MM.1S (cell line): ENCODE data around the gene PANK2.

Experiments used
- DNase-seq: peaks from one replicate; pipeline ENCODE4 v3.0.0-alpha.2; 2015
- H2AFZ ChIP-seq: fragments of 300-600 bp; sonication (generic); 2 replicates; pipeline ENCODE4 v1.6.0; 2016; ENCODE audit warnings: antibody characterized with exemption, low read length
- H3F3A ChIP-seq: fragments of 300-600 bp; sonication (generic); 2 replicates; pipeline ENCODE4 v1.6.1; 2016; ENCODE audit warnings: mild to moderate bottlenecking, antibody characterized with exemption, low read length, moderate library complexity, mixed read lengths; ENCODE audit not compliant: insufficient read depth
- H3K27ac ChIP-seq: fragments of 300-600 bp; sonication (generic); 2 replicates; pipeline ENCODE4 v1.5.1; 2016; ENCODE audit warnings: mild to moderate bottlenecking, low read length
- H3K27me3 ChIP-seq: fragments of 300-600 bp; sonication (generic); replicated peaks from 2 replicates; pipeline ENCODE4 v1.6.0; 2016; ENCODE audit warnings: low read length; ENCODE audit not compliant: insufficient read depth
- H3K36me3 ChIP-seq: fragments of 300-600 bp; sonication (generic); replicated peaks from 2 replicates; pipeline ENCODE4 v1.6.1; 2016; ENCODE audit warnings: mild to moderate bottlenecking, low read length, mixed read lengths; ENCODE audit not compliant: insufficient read depth
- H3K4me1 ChIP-seq: fragments of 300-600 bp; sonication (generic); 2 replicates; pipeline ENCODE4 v1.6.1; 2016; ENCODE audit warnings: low read length, mixed read lengths
- H3K4me2 ChIP-seq: fragments of 300-600 bp; sonication (generic); 2 replicates; pipeline ENCODE4 v1.6.0; 2016; ENCODE audit warnings: low read depth, low read length
- H3K4me3 ChIP-seq: fragments of 300-600 bp; sonication (generic); 2 replicates; pipeline ENCODE4 v1.5.1; 2016; ENCODE audit warnings: low read length, mixed read lengths
- H3K79me2 ChIP-seq: fragments of 300-600 bp; sonication (generic); 2 replicates; pipeline ENCODE4 v1.6.1; 2016; ENCODE audit warnings: mixed run types, low read length, mixed read lengths
- H3K9ac ChIP-seq: fragments of 300-600 bp; sonication (generic); 2 replicates; pipeline ENCODE4 v1.6.1; 2016; ENCODE audit warnings: low read length, mixed read lengths
- H3K9me2 ChIP-seq: fragments of 300-600 bp; sonication (generic); replicated peaks from 2 replicates; pipeline ENCODE4 v1.6.1; 2016; ENCODE audit warnings: mild to moderate bottlenecking, low read length, mixed read lengths; ENCODE audit not compliant: insufficient read depth
- H3K9me3 ChIP-seq: fragments of 300-600 bp; sonication (generic); replicated peaks from 2 replicates; pipeline ENCODE4 v1.6.1; 2016; ENCODE audit warnings: mild to moderate bottlenecking, low read length, mixed read lengths; ENCODE audit not compliant: insufficient read depth
- H4K20me1 ChIP-seq: fragments of 300-600 bp; sonication (generic); 2 replicates; pipeline ENCODE4 v1.6.1; 2016; ENCODE audit warnings: mild to moderate bottlenecking, low read length, moderate library complexity, mixed read lengths; ENCODE audit not compliant: insufficient read depth
- CTCF ChIP-seq: fragments of 300-600 bp; sonication (generic); IDR thresholded peaks from 2 replicates; pipeline ENCODE4 v1.5.1; 2016; ENCODE audit warnings: antibody characterized with exemption, low read length, mixed read lengths
- EZH2 ChIP-seq: fragments of 300-600 bp; sonication (generic); optimal IDR thresholded peaks from 2 replicates; pipeline ENCODE3; 2017; ENCODE audit warnings: low read depth, mild to moderate bottlenecking, antibody characterized with exemption, low read length, mixed read lengths
- EZH2phosphoT487 ChIP-seq: fragments of 300-600 bp; sonication (generic); IDR thresholded peaks from 2 replicates; pipeline ENCODE4 v1.6.1; 2018; ENCODE audit warnings: antibody characterized with exemption, low read length

PANK2 gene

GRCh38 chr20:3914446-3914845, 25.3 kb downstream of the PANK2 start:
- no peaks in the 10 kb centered on the region for H3K9me3 ChIP-seq
- TF ChIP-seq EZH2: no peak
- no peak for TF ChIP-seq EZH2phosphoT487
- no peak for TF ChIP-seq CTCF
- no peak for DNase-seq
- no peak overlapping the region for H3K4me3 ChIP-seq
- no peaks in the 10 kb centered on the region for H3K27me3 ChIP-seq
- H3K36me3 ChIP-seq: peaks cover 4% of the 10 kb centered on the region; the same call in 1 of the 2 replicates
- no peak overlapping the region for H2AFZ ChIP-seq
- peaks cover 86% of the 10 kb centered on the region for H3K79me2 ChIP-seq
- H3K4me1 ChIP-seq: no peaks in the 10 kb centered on the region
- H3K4me2 ChIP-seq: no peak overlapping the region
- H3K9ac ChIP-seq: no peak overlapping the region
- no peak overlapping the region for H3K27ac ChIP-seq
- H3K9me2 ChIP-seq: no peaks in the 10 kb centered on the region
- H4K20me1 ChIP-seq: peaks cover 7% of the 10 kb centered on the region; the same call in 1 of the 2 replicates
- no peaks in the 10 kb centered on the region for H3F3A ChIP-seq

- no peak overlapping the region for H2AFZ ChIP-seq
- no peak overlapping the region for H3K9ac ChIP-seq
- H3K4me1 ChIP-seq: no peaks in the 10 kb centered on the region
- H3K4me2 ChIP-seq: no peak overlapping the region
- no peaks in the 10 kb centered on the region for H3K9me3 ChIP-seq
- H3F3A ChIP-seq: no peaks in the 10 kb centered on the region
- H3K9me2 ChIP-seq: no peaks in the 10 kb centered on the region
- no peak overlapping the region for H3K27ac ChIP-seq
- H3K36me3 ChIP-seq: peaks cover 8% of the 10 kb centered on the region; the same call in 1 of the 2 replicates
- H3K79me2 ChIP-seq: peaks cover 74% of the 10 kb centered on the region
- no peak for TF ChIP-seq EZH2phosphoT487
- no peak for TF ChIP-seq EZH2
- TF ChIP-seq CTCF: no peak
- peaks cover under 1% of the 10 kb centered on the region; the same call in 1 of the 2 replicates for H4K20me1 ChIP-seq
- DNase-seq: no peak
- no peaks in the 10 kb centered on the region for H3K27me3 ChIP-seq
- H3K4me3 ChIP-seq: no peak overlapping the region
Observed at GRCh38 chr20:3915691-3916090, 26.5 kb downstream of the PANK2 start.

- no peak for DNase-seq
- Histone ChIP-seq H3K9me3 (no peaks in the 10 kb centered on the region), H3K79me2 (peaks cover 67% of the 10 kb centered on the region), H4K20me1 (no peaks in the 10 kb centered on the region), H3K4me1 (no peaks in the 10 kb centered on the region), H3F3A (no peaks in the 10 kb centered on the region), H3K27ac (no peak overlapping the region), H3K4me2 (no peak overlapping the region), H3K36me3 (peaks cover 8% of the 10 kb centered on the region; the same call in 1 of the 2 replicates), H3K9ac (no peak overlapping the region), H3K27me3 (no peaks in the 10 kb centered on the region), H3K9me2 (no peaks in the 10 kb centered on the region), H2AFZ (no peak overlapping the region), H3K4me3 (no peak overlapping the region)
- TF ChIP-seq EZH2phosphoT487 (no peak), CTCF (no peak), EZH2 (no peak)
Observed at GRCh38 chr20:3916364-3916763, 27.2 kb downstream of the PANK2 start.
